CD4-positive, CD25-positive, alpha-beta regulatory T cell (primary cell): ENCODE measurements around the gene SMPDL3A. TPM values are rescaled to one million over a fixed set of nuclear protein-coding genes. Genes with fewer than 3 reads are reported as not detected.

Experiments
- ATAC-seq, 2 donors: fragments of 150-1000 bp; cut with Tn5 transposase; one replicate each; pipeline ENCODE4 v1.10.0; 2021; ENCODE audit warnings: low read depth in 2 of 2, moderate number of reproducible peaks in 2 of 2, moderate library complexity in 1 of 2
- DNase-seq, 3 donors: peaks; one replicate each; pipeline versions ENCODE4 v3.0.0 to v3.0.0-alpha.2; 2012 to 2022; ENCODE audit warnings: mixed read lengths in 1 of 3
- H3K27ac ChIP-seq: one replicate; pipeline ENCODE4 v1.7.0; 2013; ENCODE audit warnings: mild to moderate bottlenecking, low read length; ENCODE audit not compliant: insufficient read depth, poor library complexity, severe bottlenecking
- H3K27me3 ChIP-seq: one replicate; pipeline ENCODE4 v1.7.0; 2013; ENCODE audit warnings: low read length; ENCODE audit not compliant: control insufficient read depth, insufficient read depth
- H3K36me3 ChIP-seq: one replicate; pipeline ENCODE4 v1.7.0; 2013; ENCODE audit warnings: mild to moderate bottlenecking, low read length, moderate library complexity; ENCODE audit not compliant: control insufficient read depth, insufficient read depth
- H3K4me1 ChIP-seq: 2 replicates; pipeline ENCODE4 v1.7.0; 2013; ENCODE audit warnings: mild to moderate bottlenecking, low read length; ENCODE audit not compliant: insufficient read depth, control insufficient read depth, poor library complexity, severe bottlenecking
- H3K4me3 ChIP-seq: one replicate; pipeline ENCODE4 v1.7.0; 2013; ENCODE audit warnings: low read depth, mild to moderate bottlenecking, low read length, moderate library complexity
- H3K9me3 ChIP-seq, 2 experiments: 1 replicate in 1 of 2; 2 replicates in 1 of 2; pipeline ENCODE4 v1.7.0; 2013; ENCODE audit warnings: low read length in 2 of 2, mild to moderate bottlenecking in 1 of 2, moderate library complexity in 1 of 2; ENCODE audit not compliant: control insufficient read depth in 2 of 2
- H3K27ac Mint-ChIP-seq, 3 donors: one replicate each; pipeline ENCODE4 v1.8.0; 2020 to 2022; ENCODE audit warnings: mild to moderate bottlenecking in 3 of 3, mixed read lengths in 3 of 3, moderate library complexity in 2 of 3
- H3K27me3 Mint-ChIP-seq: one replicate; pipeline ENCODE4 v1.8.0; 2022; ENCODE audit warnings: mild to moderate bottlenecking, mixed read lengths
- H3K36me3 Mint-ChIP-seq: one replicate; pipeline ENCODE4 v1.8.0; 2020; ENCODE audit warnings: mixed read lengths
- H3K4me1 Mint-ChIP-seq, 4 donors: one replicate each; pipeline ENCODE4 v1.8.0; 2020 to 2022; ENCODE audit warnings: mixed read lengths in 4 of 4, mild to moderate bottlenecking in 1 of 4
- H3K4me3 Mint-ChIP-seq, 4 donors: one replicate each; pipeline ENCODE4 v1.8.0; 2020 to 2022; ENCODE audit warnings: mild to moderate bottlenecking in 4 of 4, mixed read lengths in 4 of 4, moderate library complexity in 3 of 4
- H3K9me3 Mint-ChIP-seq, 7 donors: one replicate each; pipeline ENCODE4 v1.8.0; 2020 to 2022; ENCODE audit warnings: mixed read lengths in 7 of 7, mild to moderate bottlenecking in 3 of 7, moderate library complexity in 2 of 7
- polyA plus RNA-seq, 4 donors: library from polyadenylated mRNA; unstranded; fragments of 300-500 nt; fragmentation: Illumina TruSeq; gene quantifications; one replicate each; pipeline ENCODE4 v1.2.3, GENCODE V29; 2021
- total RNA-seq: library from RNA; stranded (reverse); gene quantifications from one replicate; pipeline ENCODE4 v1.2.3, GENCODE V29; 2022

SMPDL3A gene
- total and polyA plus RNA-seq, 5 donors from 2014 or later, result 0.22 TPM; not detected in 4

DNA sequence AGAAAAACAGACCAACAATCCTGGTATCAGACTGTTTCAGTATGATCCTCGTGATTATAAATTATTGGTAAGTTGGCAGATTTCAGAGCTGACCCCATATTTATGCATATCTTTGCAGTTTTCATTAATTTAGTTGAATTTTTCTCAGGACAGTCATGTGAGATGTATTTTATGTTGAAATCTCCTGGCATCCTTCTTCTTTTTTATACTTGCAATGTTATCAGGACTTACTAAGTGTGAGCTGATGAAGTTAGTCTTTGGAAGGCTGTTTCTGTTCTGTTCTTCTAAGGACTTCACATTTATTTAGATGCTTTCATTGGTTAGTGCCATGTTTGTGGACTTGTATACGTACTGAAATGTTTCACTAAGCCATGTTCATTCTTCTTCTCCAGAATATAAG lies 17.2 kb downstream of the SMPDL3A start:
- Mint-ChIP-seq H3K27me3 (no peaks in the 10 kb centered on the region), H3K27ac (no peak overlapping the region), H3K4me3 (no peak overlapping the region), H3K36me3 (no peaks in the 10 kb centered on the region), H3K9me3 (peaks cover 0 to 1% (median 0%) of the 10 kb centered on the region in 7 donors), H3K4me1 (no peaks in the 10 kb centered on the region)
- no peak overlapping the region for H3K27ac ChIP-seq
- H3K4me3 ChIP-seq, result no peak overlapping the region
- no peaks in the 10 kb centered on the region for H3K4me1 ChIP-seq
- DNase-seq, result no peak
- H3K36me3 ChIP-seq, result no peaks in the 10 kb centered on the region
- no peak for ATAC-seq
- H3K27me3 ChIP-seq, result no peaks in the 10 kb centered on the region
- no peaks in the 10 kb centered on the region for H3K9me3 ChIP-seq

DNA sequence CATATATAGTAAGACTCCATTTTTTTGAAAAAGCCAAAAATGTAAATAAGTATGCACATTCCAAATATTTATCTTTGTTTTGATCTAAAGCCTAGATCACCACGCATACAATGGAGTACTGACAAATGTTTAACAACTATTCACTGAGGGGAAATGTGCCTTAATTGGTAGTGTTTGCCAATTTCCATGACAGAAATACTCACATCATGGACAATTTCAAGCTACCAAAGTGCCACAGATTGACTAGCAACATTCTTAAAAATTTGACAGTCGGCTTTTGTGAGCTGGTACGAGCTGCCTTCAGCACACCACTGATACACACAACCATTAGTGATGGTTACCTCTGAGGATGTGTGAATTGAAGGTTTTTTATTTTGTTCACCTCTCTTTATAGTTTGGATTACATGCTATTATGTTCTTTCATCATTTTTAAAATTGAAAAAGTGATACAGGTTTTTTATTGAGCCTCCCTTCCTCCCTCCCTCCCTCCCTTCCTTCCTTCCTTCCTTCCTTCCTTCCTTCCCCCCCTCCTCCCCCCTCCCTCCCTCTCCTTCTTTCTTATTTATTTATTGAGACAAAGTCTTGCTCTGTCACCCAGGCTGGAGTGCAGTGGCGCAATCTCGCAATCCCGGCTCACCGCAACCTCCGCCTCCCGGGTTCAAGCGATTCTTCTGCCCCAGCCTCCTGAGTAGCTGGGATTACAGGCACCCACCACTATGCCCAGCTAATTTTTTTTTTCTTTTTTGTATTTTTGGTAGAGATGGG lies 19.2 kb downstream of the SMPDL3A start:
- H3K4me1 Mint-ChIP-seq, result no peaks in the 10 kb centered on the region
- Histone ChIP-seq H3K9me3 (no peaks in the 10 kb centered on the region), H3K27me3 (no peaks in the 10 kb centered on the region), H3K27ac (no peak overlapping the region), H3K4me1 (no peaks in the 10 kb centered on the region), H3K4me3 (no peak overlapping the region), H3K36me3 (no peaks in the 10 kb centered on the region)
- H3K36me3 Mint-ChIP-seq, result no peaks in the 10 kb centered on the region
- peaks cover 0 to 1% (median 0%) of the 10 kb centered on the region in 7 donors for H3K9me3 Mint-ChIP-seq
- no peaks in the 10 kb centered on the region for H3K27me3 Mint-ChIP-seq
- no peak overlapping the region for H3K4me3 Mint-ChIP-seq
- H3K27ac Mint-ChIP-seq, result no peak overlapping the region
- no peak for DNase-seq
- no peak for ATAC-seq

DNA sequence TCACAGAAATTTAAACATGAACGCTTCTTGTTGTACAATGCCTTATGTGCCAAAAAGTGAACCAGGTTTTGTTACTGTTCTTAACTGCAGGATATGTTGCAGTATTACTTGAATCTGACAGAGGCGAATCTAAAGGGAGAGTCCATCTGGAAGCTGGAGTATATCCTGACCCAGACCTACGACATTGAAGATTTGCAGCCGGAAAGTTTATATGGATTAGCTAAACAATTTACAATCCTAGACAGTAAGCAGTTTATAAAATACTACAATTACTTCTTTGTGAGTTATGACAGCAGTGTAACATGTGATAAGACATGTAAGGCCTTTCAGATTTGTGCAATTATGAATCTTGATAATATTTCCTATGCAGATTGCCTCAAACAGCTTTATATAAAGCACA lies 19.9 kb downstream of the SMPDL3A start:
- Histone ChIP-seq H3K9me3 (no peaks in the 10 kb centered on the region), H3K4me3 (no peak overlapping the region), H3K27ac (no peak overlapping the region), H3K4me1 (no peaks in the 10 kb centered on the region), H3K27me3 (no peaks in the 10 kb centered on the region), H3K36me3 (no peaks in the 10 kb centered on the region)
- H3K4me3 Mint-ChIP-seq, result no peak overlapping the region
- H3K27me3 Mint-ChIP-seq, result no peaks in the 10 kb centered on the region
- no peaks in the 10 kb centered on the region for H3K9me3 Mint-ChIP-seq
- DNase-seq (no peak), ATAC-seq (no peak)
- H3K36me3 Mint-ChIP-seq, result no peaks in the 10 kb centered on the region
- no peak overlapping the region for H3K27ac Mint-ChIP-seq
- H3K4me1 Mint-ChIP-seq, result no peaks in the 10 kb centered on the region

DNA sequence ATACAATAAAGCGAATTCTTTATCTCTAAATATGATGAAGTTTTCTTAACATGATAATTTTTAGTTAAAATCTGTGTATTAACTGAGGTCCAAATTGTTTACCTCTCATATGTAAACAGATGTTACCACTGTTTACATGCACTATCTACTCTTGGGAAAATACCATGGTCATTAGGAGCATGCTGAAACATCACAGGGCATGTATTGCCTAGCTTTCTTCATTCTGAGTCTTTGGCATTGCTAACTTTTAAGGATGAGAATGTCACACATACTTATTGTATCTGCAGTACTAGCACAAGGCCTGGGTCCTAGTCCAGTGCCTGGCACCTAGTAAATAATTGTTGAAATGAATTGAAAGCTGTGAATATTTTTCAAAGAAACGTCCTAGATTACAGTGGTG lies 20.6 kb downstream of the SMPDL3A start:
- H3K27ac Mint-ChIP-seq, result no peak overlapping the region
- no peaks in the 10 kb centered on the region for H3K4me1 ChIP-seq
- no peaks in the 10 kb centered on the region for H3K9me3 ChIP-seq
- H3K4me3 Mint-ChIP-seq, result no peak overlapping the region
- no peaks in the 10 kb centered on the region for H3K36me3 Mint-ChIP-seq
- H3K4me1 Mint-ChIP-seq, result no peaks in the 10 kb centered on the region
- no peak overlapping the region for H3K4me3 ChIP-seq
- H3K27me3 Mint-ChIP-seq, result no peaks in the 10 kb centered on the region
- H3K27me3 ChIP-seq, result no peaks in the 10 kb centered on the region
- no peaks in the 10 kb centered on the region for H3K36me3 ChIP-seq
- no peak overlapping the region for H3K27ac ChIP-seq
- no peaks in the 10 kb centered on the region for H3K9me3 Mint-ChIP-seq
- DNase-seq (no peak), ATAC-seq (no peak)

DNA sequence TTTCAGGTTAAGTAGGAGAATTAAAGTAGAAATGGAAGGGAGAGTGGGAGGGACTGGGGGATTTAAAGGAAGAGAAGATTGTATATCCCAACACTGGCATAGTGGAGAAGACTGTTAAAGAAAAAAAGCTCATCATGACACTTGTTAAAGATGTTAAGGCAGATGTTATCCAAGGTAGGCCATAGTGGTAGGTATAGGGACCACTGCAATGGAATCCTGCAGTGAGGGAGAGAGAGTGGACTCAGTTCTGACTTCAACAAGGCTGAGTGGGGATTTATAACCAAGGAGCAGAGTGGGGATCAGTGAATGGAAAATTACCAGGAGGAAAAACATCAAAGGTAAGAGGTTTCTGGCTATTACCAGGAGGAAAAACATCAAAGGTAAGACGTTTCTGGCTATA lies 21.1 kb downstream of the SMPDL3A start:
- no peak overlapping the region for H3K27ac Mint-ChIP-seq

DNA sequence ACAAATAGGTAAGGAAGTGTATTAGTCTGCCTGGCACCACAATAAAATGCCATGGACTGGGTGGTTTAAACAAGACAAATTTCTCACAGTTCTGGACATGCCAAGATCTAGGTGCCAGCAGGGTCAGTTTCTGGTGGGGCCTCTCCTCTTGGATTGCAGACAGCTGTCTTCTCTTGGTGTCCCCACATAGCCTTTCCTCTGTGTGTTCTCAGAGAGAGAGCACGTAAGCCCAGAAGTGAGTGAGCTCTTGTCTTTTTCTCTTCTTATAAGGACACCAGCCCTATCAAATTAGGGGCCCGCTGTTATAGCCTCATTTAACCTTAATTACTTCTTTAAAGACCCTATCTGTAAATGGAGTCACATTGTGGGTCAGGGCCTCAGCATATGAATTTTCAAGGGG lies 28.3 kb downstream of the SMPDL3A start:
- Mint-ChIP-seq H3K27me3 (no peaks in the 10 kb centered on the region), H3K4me1 (no peaks in the 10 kb centered on the region), H3K4me3 (no peak overlapping the region), H3K9me3 (peaks cover 0 to 1% (median 0%) of the 10 kb centered on the region in 7 donors), H3K27ac (no peak overlapping the region), H3K36me3 (no peaks in the 10 kb centered on the region)
- no peak for DNase-seq
- Histone ChIP-seq H3K4me3 (no peak overlapping the region), H3K9me3 (no peaks in the 10 kb centered on the region), H3K27ac (no peak overlapping the region), H3K27me3 (no peaks in the 10 kb centered on the region), H3K36me3 (no peaks in the 10 kb centered on the region), H3K4me1 (no peaks in the 10 kb centered on the region)
- ATAC-seq, result no peak

More for the DNA sequence above, 21.1 kb downstream of the SMPDL3A start:
- DNase-seq, result no peak
- H3K36me3 ChIP-seq, result no peaks in the 10 kb centered on the region
- H3K4me1 Mint-ChIP-seq, result no peaks in the 10 kb centered on the region
- no peak for ATAC-seq
- no peaks in the 10 kb centered on the region for H3K9me3 Mint-ChIP-seq
- H3K4me3 Mint-ChIP-seq, result no peak overlapping the region
- no peaks in the 10 kb centered on the region for H3K27me3 Mint-ChIP-seq
- H3K9me3 ChIP-seq, result no peaks in the 10 kb centered on the region
- no peaks in the 10 kb centered on the region for H3K4me1 ChIP-seq
- no peaks in the 10 kb centered on the region for H3K27me3 ChIP-seq
- no peak overlapping the region for H3K27ac ChIP-seq
- no peak overlapping the region for H3K4me3 ChIP-seq
- H3K36me3 Mint-ChIP-seq, result no peaks in the 10 kb centered on the region

DNA sequence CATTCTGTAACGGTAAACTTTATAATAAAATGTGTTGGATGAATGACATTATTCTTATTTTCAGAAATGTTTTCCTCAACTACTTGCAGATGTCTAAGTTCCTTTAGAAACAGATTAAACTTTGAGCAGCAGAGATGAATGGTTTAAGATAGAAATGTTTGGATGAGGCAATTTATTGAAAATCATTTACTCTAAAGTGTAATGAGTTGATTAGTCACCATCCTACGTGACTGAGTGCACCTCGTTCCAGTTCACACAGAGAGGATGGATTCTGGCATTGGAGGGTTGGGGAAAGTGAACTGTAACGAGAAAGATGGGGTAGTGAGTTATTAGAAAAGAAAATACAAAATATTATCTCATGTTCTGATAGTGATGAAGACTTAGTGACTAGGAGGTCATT lies 28.7 kb downstream of the SMPDL3A start:
- no peaks in the 10 kb centered on the region for H3K9me3 ChIP-seq
- ATAC-seq (no peak), DNase-seq (no peak)
- no peak overlapping the region for H3K27ac ChIP-seq
- no peaks in the 10 kb centered on the region for H3K4me1 ChIP-seq
- Mint-ChIP-seq H3K27me3 (no peaks in the 10 kb centered on the region), H3K27ac (no peak overlapping the region), H3K4me1 (no peaks in the 10 kb centered on the region), H3K9me3 (peaks cover 0 to 1% (median 0%) of the 10 kb centered on the region in 7 donors), H3K36me3 (no peaks in the 10 kb centered on the region), H3K4me3 (no peak overlapping the region)
- no peaks in the 10 kb centered on the region for H3K27me3 ChIP-seq
- H3K4me3 ChIP-seq, result no peak overlapping the region
- H3K36me3 ChIP-seq, result no peaks in the 10 kb centered on the region

DNA sequence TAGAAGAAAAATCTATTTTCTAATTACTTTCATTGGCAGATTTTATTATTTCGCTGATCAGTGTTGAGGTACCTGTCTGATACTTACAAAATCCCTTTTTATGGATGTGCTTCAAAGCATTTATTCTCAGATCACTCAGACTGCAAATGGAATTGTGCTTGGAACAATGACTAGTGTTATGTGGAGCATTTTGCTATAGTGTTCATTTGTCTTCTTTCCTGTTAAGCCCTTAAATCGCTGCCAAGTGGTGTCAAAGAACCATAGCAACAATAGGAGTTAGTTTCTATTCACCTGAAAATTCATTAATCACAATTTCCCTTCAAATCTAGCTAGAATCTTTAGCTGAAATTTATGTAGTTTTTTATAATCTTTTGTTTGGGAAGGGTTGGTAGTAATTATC lies 29.8 kb downstream of the SMPDL3A start:
- Mint-ChIP-seq H3K9me3 (peaks cover 0 to 1% (median 0%) of the 10 kb centered on the region in 7 donors), H3K27ac (no peak overlapping the region), H3K36me3 (no peaks in the 10 kb centered on the region), H3K27me3 (no peaks in the 10 kb centered on the region), H3K4me3 (no peak overlapping the region), H3K4me1 (no peaks in the 10 kb centered on the region)
- no peaks in the 10 kb centered on the region for H3K36me3 ChIP-seq
- H3K27ac ChIP-seq, result no peak overlapping the region
- no peaks in the 10 kb centered on the region for H3K4me1 ChIP-seq
- no peaks in the 10 kb centered on the region for H3K27me3 ChIP-seq
- DNase-seq, result no peak
- no peak for ATAC-seq
- no peak overlapping the region for H3K4me3 ChIP-seq
- H3K9me3 ChIP-seq, result no peaks in the 10 kb centered on the region
